ENCODE measurements around the gene BRPF1. TPM values are rescaled to one million over a fixed set of nuclear protein-coding genes. Genes with fewer than 3 reads are reported as not detected.

Gene BRPF1
- total RNA-seq, 4 donors from 2014 or later: 20.1 to 27.2 (median 22.5) TPM

- no peak overlapping the region for H3K4me3 ChIP-seq (ENCODE audit: low read depth, poor library complexity, severe bottlenecking)
- TF ChIP-seq CTCF (IDR thresholded peaks at IDR 0.05) (no peak), POLR2A (IDR thresholded peaks at IDR 0.05) (no peak)
- no peak for DNase-seq (ENCODE audit: low spot score in 2 of 2)
- WGBS, 2 donors: 77 to 91% methylated on average over 5 of the region's 5 CpGs
- intact Hi-C loops (cut with DNase I; ENCODE audit: low total_unique reads): no loop called here
These were observed 63.7 kb downstream of the BRPF1 start for GRCh38 chr3:9795207-9795606.

GRCh38 chr3:9797196-9797945 is 65.8 kb downstream of the BRPF1 start:
- 92% methylated on average over 12 of the region's 12 CpGs for WGBS, 2 donors
- no peak overlapping the region for H3K4me3 ChIP-seq (ENCODE audit: low read depth, poor library complexity, severe bottlenecking)
- DNase-seq (ENCODE audit: low spot score in 2 of 2): no peak
- TF ChIP-seq CTCF (IDR thresholded peaks at IDR 0.05) (no peak), POLR2A (IDR thresholded peaks at IDR 0.05) (no peak)
- intact Hi-C loops (cut with DNase I; ENCODE audit: low total_unique reads): no loop called here

Other genes with a start within 250 kb of the BRPF1 start
- gene LHFPL4, start 177.9 kb upstream of the BRPF1 start, total RNA-seq: under 1 TPM in 2 of 4 donors, not detected in 2; 0.05 to 0.16 TPM
- 10 to 100 TPM; 27.5 to 39.4 (median 34.6) TPM for gene MTMR14, start 82.2 kb upstream of the BRPF1 start, total RNA-seq
- 1 to 10 TPM in 2 of 4 donors, under 1 TPM in 2; 0.54 to 1.6 (median 1.1) TPM for gene CPNE9, start 27.9 kb upstream of the BRPF1 start, total RNA-seq
- gene OGG1, start 18.2 kb downstream of the BRPF1 start, total RNA-seq: 10 to 100 TPM in 3 of 4 donors, 1 to 10 TPM in 1; 7.9 to 27.2 (median 17.4) TPM
- 10 to 100 TPM in 1 of 4 donors, 1 to 10 TPM in 3; 3.1 to 10.1 (median 9.4) TPM for gene CAMK1, start 38.2 kb downstream of the BRPF1 start, total RNA-seq
- 10 to 100 TPM; 42.1 to 53.2 (median 47.0) TPM for gene TADA3, start 60.7 kb downstream of the BRPF1 start, total RNA-seq
- 100 to 1,000 TPM in 3 of 4 donors, 10 to 100 TPM in 1; 89.6 to 151 (median 107) TPM for gene ARPC4, start 61.3 kb downstream of the BRPF1 start, total RNA-seq
- 10 to 100 TPM; 34.9 to 93.9 (median 54.3) TPM for gene TTLL3, start 78.5 kb downstream of the BRPF1 start, total RNA-seq
- 10 to 100 TPM; 44.4 to 57.1 (median 50.7) TPM for gene RPUSD3, start 112.3 kb downstream of the BRPF1 start, total RNA-seq
- 10 to 100 TPM in 2 of 4 donors, 1 to 10 TPM in 2; 2.8 to 23.7 (median 9.0) TPM for gene CIDEC, start 148.5 kb downstream of the BRPF1 start, total RNA-seq
- gene JAGN1, start 158.9 kb downstream of the BRPF1 start, total RNA-seq: 10 to 100 TPM; 39.2 to 70.6 (median 51.0) TPM
- 100 to 1,000 TPM in 1 of 4 donors, 10 to 100 TPM in 3; 71.1 to 117 (median 81.1) TPM for gene IL17RE, start 171.1 kb downstream of the BRPF1 start, total RNA-seq
- gene IL17RC, start 185.4 kb downstream of the BRPF1 start, total RNA-seq: 100 to 1,000 TPM in 3 of 4 donors, 10 to 100 TPM in 1; 95.5 to 155 (median 113) TPM
- gene CRELD1, start 202.1 kb downstream of the BRPF1 start, total RNA-seq: 10 to 100 TPM; 16.1 to 58.8 (median 28.3) TPM
- gene PRRT3, start 220.7 kb downstream of the BRPF1 start, total RNA-seq: 1 to 10 TPM; 3.2 to 6.4 (median 4.0) TPM